ENCODE data around the gene SUCO.

DNA sequence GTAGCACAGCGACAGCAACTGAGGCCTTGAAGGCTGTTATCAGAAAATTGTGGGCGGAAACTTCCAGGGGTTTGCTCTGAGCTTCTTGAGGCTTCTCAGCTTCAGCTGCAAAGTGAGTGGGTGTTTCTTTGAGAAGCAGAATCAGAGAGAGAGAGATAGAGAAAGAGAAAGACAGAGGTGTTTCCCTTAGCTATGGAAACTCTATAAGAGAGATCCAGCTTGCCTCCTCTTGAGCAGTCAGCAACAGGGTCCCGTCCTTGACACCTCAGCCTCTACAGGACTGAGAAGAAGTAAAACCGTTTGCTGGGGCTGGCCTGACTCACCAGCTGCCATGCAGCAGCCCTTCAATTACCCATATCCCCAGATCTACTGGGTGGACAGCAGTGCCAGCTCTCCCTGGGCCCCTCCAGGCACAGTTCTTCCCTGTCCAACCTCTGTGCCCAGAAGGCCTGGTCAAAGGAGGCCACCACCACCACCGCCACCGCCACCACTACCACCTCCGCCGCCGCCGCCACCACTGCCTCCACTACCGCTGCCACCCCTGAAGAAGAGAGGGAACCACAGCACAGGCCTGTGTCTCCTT, 126.0 kb downstream of the SUCO start, which contains the start of gene FASLG:
- TF ChIP-seq, protein P1, sequence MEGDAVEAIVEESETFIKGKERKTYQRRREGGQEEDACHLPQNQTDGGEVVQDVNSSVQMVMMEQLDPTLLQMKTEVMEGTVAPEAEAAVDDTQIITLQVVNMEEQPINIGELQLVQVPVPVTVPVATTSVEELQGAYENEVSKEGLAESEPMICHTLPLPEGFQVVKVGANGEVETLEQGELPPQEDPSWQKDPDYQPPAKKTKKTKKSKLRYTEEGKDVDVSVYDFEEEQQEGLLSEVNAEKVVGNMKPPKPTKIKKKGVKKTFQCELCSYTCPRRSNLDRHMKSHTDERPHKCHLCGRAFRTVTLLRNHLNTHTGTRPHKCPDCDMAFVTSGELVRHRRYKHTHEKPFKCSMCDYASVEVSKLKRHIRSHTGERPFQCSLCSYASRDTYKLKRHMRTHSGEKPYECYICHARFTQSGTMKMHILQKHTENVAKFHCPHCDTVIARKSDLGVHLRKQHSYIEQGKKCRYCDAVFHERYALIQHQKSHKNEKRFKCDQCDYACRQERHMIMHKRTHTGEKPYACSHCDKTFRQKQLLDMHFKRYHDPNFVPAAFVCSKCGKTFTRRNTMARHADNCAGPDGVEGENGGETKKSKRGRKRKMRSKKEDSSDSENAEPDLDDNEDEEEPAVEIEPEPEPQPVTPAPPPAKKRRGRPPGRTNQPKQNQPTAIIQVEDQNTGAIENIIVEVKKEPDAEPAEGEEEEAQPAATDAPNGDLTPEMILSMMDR (IDR thresholded peaks at IDR 0.05): no peak
- no peak for TF ChIP-seq EZH2 (IDR thresholded peaks at IDR 0.05; ENCODE audit: borderline replicate concordance, insufficient read depth, low read depth, low read length, poor library complexity, severe bottlenecking)
